Measurements from ENCODE around the gene FAM219B. TPM values are rescaled to one million over a fixed set of nuclear protein-coding genes. Genes with fewer than 3 reads are reported as not detected.

FAM219B gene
- total and polyA plus RNA-seq, 8 donors, result 59.2 to 84.7 (median 61.8) TPM

- ATAC-seq, result no peak
These were observed 2.4 kb downstream of the FAM219B start for GRCh38 chr15:74904190-74904805.

GRCh38 chr15:74903676-74904075 is 3.0 kb downstream of the FAM219B start:
- TF ChIP-seq CTCF (IDR thresholded peaks at IDR 0.05), result no peak
- no peaks in the 10 kb centered on the region for H3K27me3 ChIP-seq
- no peak for DNase-seq
- ATAC-seq, result no peak
- H3K9me3 ChIP-seq, result no peaks in the 10 kb centered on the region
- H3K36me3 ChIP-seq, result peaks cover 0 to 59% of the 10 kb centered on the region in 2 donors
- no peak overlapping the region for H3K27ac ChIP-seq
- H3K4me1 ChIP-seq, result peaks cover 17 to 45% of the 10 kb centered on the region in 2 donors
- H3K4me3 ChIP-seq, result no peak overlapping the region
- intact Hi-C loops (cut with DNase I), result no loop called here

More at GRCh38 chr15:74904190-74904805, 2.4 kb downstream of the FAM219B start:
- DNase-seq, result no peak
- Histone ChIP-seq H3K27me3 (no peaks in the 10 kb centered on the region), H3K27ac (no peak overlapping the region), H3K4me3 (no peak overlapping the region), H3K4me1 (peaks cover 17 to 45% of the 10 kb centered on the region in 2 donors), H3K36me3 (peaks cover 0 to 53% of the 10 kb centered on the region in 2 donors), H3K9me3 (no peaks in the 10 kb centered on the region)
- intact Hi-C loops (cut with DNase I), result no loop called here
- no peak for TF ChIP-seq CTCF (IDR thresholded peaks at IDR 0.05)

- Histone ChIP-seq H3K4me1 (peaks cover 17 to 42% of the 10 kb centered on the region in 2 donors), H3K4me3 (no peak overlapping the region), H3K27ac (no peak overlapping the region), H3K27me3 (no peaks in the 10 kb centered on the region), H3K36me3 (peaks cover 0 to 71% of the 10 kb centered on the region in 2 donors), H3K9me3 (no peaks in the 10 kb centered on the region)
- intact Hi-C loops (cut with DNase I), result no loop called here
- no peak for DNase-seq
- ATAC-seq, result no peak
- no peak for TF ChIP-seq CTCF (IDR thresholded peaks at IDR 0.05)
These were observed 4.2 kb downstream of the FAM219B start for GRCh38 chr15:74902295-74903075.

GRCh38 chr15:74901612-74902063 is 5.0 kb downstream of the FAM219B start:
- intact Hi-C loops (cut with DNase I), result no loop called here
- H3K4me3 ChIP-seq, result no peak overlapping the region
- no peaks in the 10 kb centered on the region for H3K27me3 ChIP-seq
- H3K36me3 ChIP-seq, result peaks cover 0 to 80% of the 10 kb centered on the region in 2 donors
- TF ChIP-seq CTCF (IDR thresholded peaks at IDR 0.05), result peak; percentile 91 to 93
- DNase-seq (peak in 3 of 4 donors; percentile 34 to 61 (median 43)), ATAC-seq (peak; percentile 68)
- H3K27ac ChIP-seq, result no peak overlapping the region
- peaks cover 17 to 36% of the 10 kb centered on the region in 2 donors for H3K4me1 ChIP-seq
- H3K9me3 ChIP-seq, result no peaks in the 10 kb centered on the region

- H3K36me3 ChIP-seq, result peaks cover 0 to 70% of the 10 kb centered on the region in 2 donors
- intact Hi-C loops (cut with DNase I), result no loop called here
- H3K9me3 ChIP-seq, result no peaks in the 10 kb centered on the region
- H3K27ac ChIP-seq, result no peak overlapping the region
- no peak overlapping the region for H3K4me3 ChIP-seq
- no peak for TF ChIP-seq CTCF (IDR thresholded peaks at IDR 0.05)
- H3K4me1 ChIP-seq, result peaks cover 4 to 12% of the 10 kb centered on the region in 2 donors
- H3K27me3 ChIP-seq, result no peaks in the 10 kb centered on the region
- DNase-seq (no peak), ATAC-seq (no peak)
These were observed 9.3 kb downstream of the FAM219B start for GRCh38 chr15:74897300-74897701.

Data from left lung (tissue), 10 donors.